Activated naive CD4-positive, alpha-beta T cell treated with anti-CD3 and anti-CD28 coated beads for 36 hours (primary cell): ENCODE data around the gene LRRC15. TPM values are rescaled to one million over a fixed set of nuclear protein-coding genes. Genes with fewer than 3 reads are reported as not detected.

Experiments used
- CTCF ChIA-PET: fragments of 350-600 bp; sonication (Branson Sonifier 250); formaldehyde crosslinking; loops from one replicate; lab custom pipeline; 2021; ENCODE audit warnings: antibody characterized with exemption; lab: Charles Lee
- DNase-seq: peaks from one replicate; pipeline ENCODE4 v3.0.0-alpha.2; 2020
- H3K27ac Mint-ChIP-seq: one replicate; pipeline ENCODE4 v1.8.0; 2021; ENCODE audit warnings: mild to moderate bottlenecking, mixed read lengths
- H3K27me3 Mint-ChIP-seq: one replicate; pipeline ENCODE4 v1.8.0; 2021; ENCODE audit warnings: low read depth, mixed read lengths
- H3K36me3 Mint-ChIP-seq: one replicate; pipeline ENCODE4 v1.8.0; 2021; ENCODE audit warnings: low read depth, mixed read lengths
- H3K4me1 Mint-ChIP-seq: one replicate; pipeline ENCODE4 v1.8.0; 2021; ENCODE audit warnings: low read depth, mixed read lengths
- H3K4me3 Mint-ChIP-seq: one replicate; pipeline ENCODE4 v1.8.0; 2021; ENCODE audit warnings: mild to moderate bottlenecking, moderate library complexity, mixed read lengths
- H3K9me3 Mint-ChIP-seq: one replicate; pipeline ENCODE4 v1.8.0; 2021; ENCODE audit warnings: mixed read lengths
- intact Hi-C: fragments of 100-400 bp; cut with micrococcal nuclease; formaldehyde crosslinking; loops from one replicate; pipeline ENCODE4 v1.15.1; 2023
- total RNA-seq, 2 experiments: library from RNA; stranded (reverse); gene quantifications; one replicate each; pipeline ENCODE4 v1.2.3, GENCODE V29; 2021

Gene LRRC15
- total RNA-seq, 2 experiments from 2014 or later, result not detected

DNA sequence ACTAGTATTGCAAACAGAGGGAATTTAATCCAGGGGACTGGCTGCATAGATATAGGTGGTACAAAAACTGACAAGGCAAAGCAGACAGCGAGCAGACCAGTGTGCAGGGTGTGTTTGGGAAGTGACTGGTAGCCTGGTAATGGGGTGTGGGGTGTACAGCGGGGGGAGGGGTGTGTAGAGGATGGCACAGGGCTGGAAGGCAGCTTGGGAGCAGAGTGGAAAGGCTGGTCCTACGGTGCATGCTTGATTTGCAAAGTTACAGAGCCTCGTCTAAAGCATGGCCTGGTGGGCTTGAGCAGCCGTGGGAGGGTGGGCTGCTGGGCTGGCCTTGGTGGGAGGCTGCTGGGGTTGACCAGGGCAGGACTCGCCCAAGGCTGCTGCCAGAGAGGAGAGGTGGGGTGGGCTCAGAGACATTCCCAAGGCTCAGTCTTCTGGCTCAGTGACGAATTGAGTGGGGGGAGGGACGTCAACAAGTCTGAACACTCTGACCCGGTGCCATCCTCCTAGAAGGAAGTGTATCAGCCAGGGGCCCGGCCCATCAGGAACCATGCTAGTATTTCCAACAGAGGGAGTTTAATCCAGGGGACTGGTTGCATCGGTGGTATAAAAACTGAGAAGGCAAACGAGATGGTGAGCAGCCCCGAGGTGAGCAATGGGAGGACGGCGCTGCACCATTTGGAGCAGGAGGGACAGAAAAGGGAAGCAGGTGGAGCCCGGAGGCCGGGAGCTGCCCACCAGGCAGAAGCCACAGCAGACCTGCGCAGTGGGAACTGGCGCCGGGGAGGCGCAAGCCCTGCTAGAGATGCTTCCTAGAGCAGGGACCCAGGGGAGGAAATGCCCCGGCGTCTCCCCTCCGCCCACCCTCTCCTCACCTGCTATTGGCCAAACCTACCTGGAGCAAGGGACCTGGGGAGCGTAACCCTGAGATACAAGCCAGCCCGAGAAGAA lies 47.6 kb downstream of the LRRC15 start:
- Mint-ChIP-seq H3K4me3 (no peak overlapping the region), H3K27ac (no peak overlapping the region), H3K36me3 (no peaks in the 10 kb centered on the region), H3K27me3 (peaks cover 5% of the 10 kb centered on the region), H3K9me3 (peaks cover 9% of the 10 kb centered on the region), H3K4me1 (peaks cover 3% of the 10 kb centered on the region)
- DNase-seq, result no peak
- intact Hi-C loops, result loop anchor here (5.0 kb wide), 1 partner anchor 645 kb away; no protein-coding TSS in a partner anchor
- CTCF ChIA-PET, result interaction anchor here (0.9 to 1.4 kb wide), 2 partner anchors 14 to 82 kb away, joined by 3 read pairs; no protein-coding TSS in a partner anchor

DNA sequence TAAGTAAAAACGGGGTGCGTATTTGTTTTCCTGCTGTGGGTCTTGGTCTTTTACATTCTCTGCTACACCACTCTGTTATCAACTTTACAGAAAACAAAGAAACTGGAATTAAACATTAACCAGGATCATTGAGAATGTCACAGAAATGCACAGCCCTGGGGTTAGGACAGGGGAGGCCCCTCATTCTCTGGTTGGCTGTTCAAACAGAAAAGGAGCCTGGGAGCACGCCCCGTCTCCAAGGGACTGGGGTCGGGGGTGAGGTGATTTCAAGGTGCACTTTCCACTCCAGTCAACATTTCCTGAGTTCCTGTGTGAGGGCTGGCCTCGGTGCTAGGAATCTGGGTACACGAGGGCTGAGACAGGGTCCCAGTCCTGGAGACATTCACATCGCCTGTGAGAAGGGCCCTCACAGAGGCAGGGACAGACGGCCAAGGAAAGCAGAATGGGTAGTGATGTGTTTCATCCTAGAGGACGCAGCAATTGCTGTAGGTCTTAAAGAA lies 48.7 kb downstream of the LRRC15 start:
- Mint-ChIP-seq H3K36me3 (no peaks in the 10 kb centered on the region), H3K27ac (no peak overlapping the region), H3K4me3 (no peak overlapping the region), H3K27me3 (peaks cover 12% of the 10 kb centered on the region), H3K9me3 (peaks cover 9% of the 10 kb centered on the region), H3K4me1 (peaks cover 5% of the 10 kb centered on the region)
- intact Hi-C loops, result loop anchor here (5.0 kb wide), 1 partner anchor 643 kb away; no protein-coding TSS in a partner anchor
- CTCF ChIA-PET, result interaction anchor here (0.6 to 0.9 kb wide), 2 partner anchors 11 to 83 kb away, joined by 3 read pairs; no protein-coding TSS in a partner anchor
- DNase-seq, result no peak

DNA sequence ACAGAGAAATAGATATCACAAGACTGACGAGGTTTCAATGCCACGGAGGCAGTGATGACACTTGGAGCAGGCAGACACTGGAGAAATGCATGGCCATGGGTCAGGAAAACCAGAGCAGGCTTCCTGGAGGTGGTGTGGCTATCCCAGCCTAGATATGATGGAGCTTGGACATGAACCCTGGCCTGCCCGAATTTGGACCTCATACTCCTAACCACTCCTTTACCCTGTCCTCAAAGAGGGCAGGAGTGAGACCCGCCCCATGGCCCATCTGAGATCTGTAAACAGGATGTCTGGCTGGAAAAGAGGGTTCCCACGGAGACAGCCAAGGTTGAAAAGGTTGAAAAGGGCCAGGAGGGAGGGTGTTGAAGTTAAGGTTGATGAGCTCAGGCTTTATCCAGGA lies 49.4 kb downstream of the LRRC15 start:
- H3K4me3 Mint-ChIP-seq, result no peak overlapping the region
- H3K27me3 Mint-ChIP-seq, result peaks cover 12% of the 10 kb centered on the region
- CTCF ChIA-PET, result interaction anchor here (0.6 kb wide), 1 partner anchor 11 kb away, joined by 3 read pairs; no protein-coding TSS in a partner anchor
- peaks cover 9% of the 10 kb centered on the region for H3K9me3 Mint-ChIP-seq
- intact Hi-C loops, result loop anchor here (5.0 kb wide), 1 partner anchor 643 kb away; no protein-coding TSS in a partner anchor
- H3K27ac Mint-ChIP-seq, result no peak overlapping the region
- no peaks in the 10 kb centered on the region for H3K36me3 Mint-ChIP-seq
- peaks cover 9% of the 10 kb centered on the region for H3K4me1 Mint-ChIP-seq
- no peak for DNase-seq

DNA sequence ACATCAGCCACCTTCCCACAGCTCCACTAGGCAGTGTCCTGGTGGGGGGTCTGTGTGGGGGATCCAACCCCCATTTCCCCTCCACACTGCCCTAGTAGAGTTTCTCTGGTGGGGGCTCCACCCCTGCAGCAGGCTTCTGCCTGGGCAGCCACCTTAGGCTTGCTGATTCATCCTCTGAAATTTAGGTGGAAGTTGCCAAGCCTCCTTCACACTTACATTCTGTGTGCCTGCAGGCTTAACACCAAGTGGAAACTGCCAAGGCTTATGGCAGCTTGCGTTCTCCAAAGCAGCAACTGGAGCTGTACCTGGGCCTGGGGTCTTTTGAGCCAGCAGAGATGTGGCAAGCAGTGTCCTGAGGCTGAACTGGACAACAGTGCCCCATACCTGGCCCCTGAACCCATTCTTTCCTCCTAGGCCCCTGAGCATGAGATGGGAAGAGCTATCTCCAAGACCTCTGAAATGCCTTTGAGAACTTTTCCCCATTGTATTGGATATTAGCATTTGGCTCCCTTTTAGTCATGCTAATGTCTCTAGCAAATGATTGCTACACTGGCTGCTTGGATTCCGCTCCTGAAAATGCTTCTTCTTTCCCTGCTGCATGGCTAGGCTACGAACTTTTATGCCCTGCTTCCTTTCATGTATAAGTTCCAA lies 50.9 kb downstream of the LRRC15 start:
- no peak overlapping the region for H3K4me3 Mint-ChIP-seq
- DNase-seq, result no peak
- H3K27ac Mint-ChIP-seq, result no peak overlapping the region
- intact Hi-C loops, result no loop called here
- peaks cover 15% of the 10 kb centered on the region for H3K27me3 Mint-ChIP-seq
- H3K36me3 Mint-ChIP-seq, result no peaks in the 10 kb centered on the region
- H3K9me3 Mint-ChIP-seq, result peaks cover 9% of the 10 kb centered on the region
- peaks cover 10% of the 10 kb centered on the region for H3K4me1 Mint-ChIP-seq
- CTCF ChIA-PET, result interaction anchor here (0.6 to 1.3 kb wide), 2 partner anchors 25 to 542 kb away, joined by 3 read pairs; no protein-coding TSS in a partner anchor

DNA sequence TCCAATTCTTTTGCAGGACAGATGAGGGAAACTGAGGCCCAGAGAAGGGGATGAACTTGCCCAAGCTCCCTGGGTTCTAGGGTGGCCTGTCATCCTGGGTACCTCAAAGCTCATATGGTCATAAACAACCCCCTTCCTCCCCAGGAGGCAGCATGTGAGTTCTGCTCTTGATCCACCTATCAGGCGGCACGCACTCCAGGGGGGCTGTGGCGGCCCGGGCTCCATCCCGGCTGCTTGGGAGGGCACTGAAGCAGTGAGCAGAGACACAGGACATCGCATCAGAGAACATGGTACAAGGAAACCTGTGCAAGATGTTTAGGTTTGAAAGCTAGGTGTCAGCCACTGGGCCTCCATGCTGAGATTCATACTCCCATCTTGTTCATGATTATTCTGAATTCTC lies 52.6 kb downstream of the LRRC15 start:
- intact Hi-C loops, result no loop called here
- Mint-ChIP-seq H3K36me3 (no peaks in the 10 kb centered on the region), H3K27me3 (peaks cover 15% of the 10 kb centered on the region), H3K4me1 (peaks cover 8% of the 10 kb centered on the region), H3K27ac (no peak overlapping the region), H3K4me3 (no peak overlapping the region), H3K9me3 (peaks cover 9% of the 10 kb centered on the region)
- DNase-seq, result no peak
- CTCF ChIA-PET, result interaction anchor here (0.8 to 2.1 kb wide), 6 partner anchors 10 to 652 kb away, joined by 3 to 19 read pairs (median 4); no protein-coding TSS in a partner anchor

DNA sequence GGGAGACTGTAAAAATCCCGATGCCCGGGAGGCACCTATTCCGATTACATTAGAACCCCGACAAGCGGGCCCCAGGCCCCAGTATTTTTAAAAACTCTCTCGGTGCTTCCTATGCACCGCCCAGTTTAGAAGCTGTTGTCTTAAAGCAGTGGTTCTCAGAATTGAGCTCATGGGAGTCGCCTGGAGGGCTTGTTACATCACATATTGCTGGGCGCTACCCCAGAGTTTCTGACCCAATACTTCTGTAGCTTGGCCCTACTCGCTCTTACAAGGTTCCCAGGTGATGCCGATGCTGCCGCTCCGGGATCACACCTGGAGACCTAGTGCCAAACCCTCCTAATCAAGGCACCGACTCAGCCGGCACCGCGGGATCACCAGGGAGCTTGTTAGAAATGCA lies 53.6 kb downstream of the LRRC15 start:
- no peak for DNase-seq

DNA sequence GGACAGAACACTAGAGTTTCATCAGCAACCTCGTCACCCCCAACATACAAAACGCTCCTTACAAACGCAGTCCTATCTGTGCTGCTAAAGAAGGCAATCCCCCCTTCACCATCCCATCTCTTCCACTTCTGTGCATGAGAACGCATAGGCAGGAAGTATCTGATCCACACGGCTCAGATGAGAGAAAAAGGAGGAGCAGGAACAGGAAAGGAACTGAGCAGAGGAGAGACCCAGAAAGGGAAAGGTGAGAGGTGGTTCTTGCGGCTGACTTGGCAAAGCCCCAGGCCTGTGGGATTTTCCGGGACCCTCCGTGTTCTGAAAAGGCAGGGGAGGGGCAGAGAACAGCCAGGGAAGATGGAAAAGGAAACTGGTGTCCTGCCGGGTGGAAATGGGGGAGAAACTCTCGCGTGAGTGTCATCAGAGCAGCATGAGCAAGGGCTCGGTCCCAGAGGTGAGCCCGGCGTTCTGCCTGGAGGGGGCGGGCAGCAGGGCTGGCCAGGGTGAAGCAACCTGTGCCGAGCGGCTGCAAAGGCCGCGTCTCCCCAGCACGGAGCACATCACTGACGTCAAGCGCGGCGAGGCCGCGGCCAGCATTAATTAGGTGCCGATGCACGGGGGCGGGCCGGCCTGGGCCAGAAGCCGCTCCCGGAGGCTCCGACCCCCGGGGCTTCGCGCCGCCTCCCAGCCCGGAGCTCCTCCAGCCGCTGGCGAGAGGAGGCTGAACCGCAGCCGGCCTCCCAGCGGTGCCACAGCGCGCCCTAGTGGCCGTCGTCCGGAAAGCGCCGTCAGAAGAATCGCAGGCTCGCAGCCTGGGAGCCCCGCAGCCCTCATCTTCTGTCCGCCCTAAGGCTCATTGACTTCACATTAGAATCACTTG lies 54.2 kb downstream of the LRRC15 start:
- DNase-seq, result peak; percentile 85
- H3K36me3 Mint-ChIP-seq, result no peaks in the 10 kb centered on the region
- H3K4me3 Mint-ChIP-seq, result peak overlapping the region; percentile 58
- H3K27ac Mint-ChIP-seq, result peak overlapping the region; percentile 31
- CTCF ChIA-PET, result interaction anchor here (0.6 to 2.7 kb wide), 42 partner anchors 8 to 650 kb away, joined by 3 to 33 read pairs (median 4); partner anchors contain the start of gene HES1
- intact Hi-C loops, result loop anchor here (1.0 kb wide), 3 partner anchors 527 to 650 kb away; no protein-coding TSS in a partner anchor
- H3K4me1 Mint-ChIP-seq, result peaks cover 8% of the 10 kb centered on the region
- H3K9me3 Mint-ChIP-seq, result peaks cover 9% of the 10 kb centered on the region
- peaks cover 15% of the 10 kb centered on the region for H3K27me3 Mint-ChIP-seq

More for the DNA sequence above, 53.6 kb downstream of the LRRC15 start:
- peak overlapping the region; percentile 46 for H3K4me3 Mint-ChIP-seq
- H3K27me3 Mint-ChIP-seq, result peaks cover 15% of the 10 kb centered on the region
- CTCF ChIA-PET, result interaction anchor here (0.7 to 2.7 kb wide), 42 partner anchors 8 to 654 kb away, joined by 3 to 33 read pairs (median 4); partner anchors contain the start of gene HES1
- no peaks in the 10 kb centered on the region for H3K36me3 Mint-ChIP-seq
- H3K27ac Mint-ChIP-seq, result no peak overlapping the region
- peaks cover 8% of the 10 kb centered on the region for H3K4me1 Mint-ChIP-seq
- peaks cover 9% of the 10 kb centered on the region for H3K9me3 Mint-ChIP-seq
- intact Hi-C loops, result loop anchor here (1.0 kb wide), 3 partner anchors 528 to 651 kb away; no protein-coding TSS in a partner anchor

DNA sequence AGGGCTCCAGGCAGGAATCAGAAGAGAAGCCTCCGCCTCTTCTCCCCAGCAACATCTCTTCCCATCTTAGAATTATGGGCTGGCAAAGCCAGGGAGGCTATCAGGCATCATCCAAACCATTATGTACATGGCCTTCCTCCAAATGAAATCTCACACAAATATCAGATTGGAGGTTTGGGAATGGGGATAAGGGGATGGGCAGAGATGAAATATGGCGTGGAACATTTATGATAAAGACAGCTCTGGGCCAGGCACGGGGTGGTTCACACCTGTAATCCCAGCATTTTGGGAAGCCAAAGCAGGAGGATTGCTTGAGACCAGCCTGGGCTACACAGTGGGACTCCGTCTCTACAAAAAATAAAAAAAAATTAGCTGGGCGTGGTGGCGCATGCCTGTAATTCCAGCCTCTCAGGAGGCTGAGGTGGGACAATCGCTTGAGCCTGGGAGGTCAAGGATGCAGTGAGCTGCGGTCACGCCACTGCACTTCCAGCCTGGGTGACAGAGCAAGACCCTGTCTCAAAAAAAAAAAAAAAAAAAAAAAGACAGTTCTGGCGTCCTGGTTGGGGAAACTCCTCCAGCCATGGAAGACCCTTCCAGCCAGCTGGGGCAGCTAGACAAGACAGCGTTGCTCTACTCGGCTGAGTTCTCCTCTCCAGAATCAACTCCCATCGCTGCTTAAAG lies 55.0 kb downstream of the LRRC15 start:
- no peak overlapping the region for H3K4me3 Mint-ChIP-seq
- intact Hi-C loops, result loop anchor here (1.0 kb wide), 3 partner anchors 526 to 649 kb away; no protein-coding TSS in a partner anchor
- H3K27me3 Mint-ChIP-seq, result peaks cover 15% of the 10 kb centered on the region
- CTCF ChIA-PET, result interaction anchor here (1.5 to 2.7 kb wide), 2 partner anchors 403 to 534 kb away, joined by 4 to 33 read pairs; no protein-coding TSS in a partner anchor
- peaks cover 8% of the 10 kb centered on the region for H3K4me1 Mint-ChIP-seq
- no peaks in the 10 kb centered on the region for H3K36me3 Mint-ChIP-seq
- H3K27ac Mint-ChIP-seq, result no peak overlapping the region
- peaks cover 7% of the 10 kb centered on the region for H3K9me3 Mint-ChIP-seq
- no peak for DNase-seq

DNA sequence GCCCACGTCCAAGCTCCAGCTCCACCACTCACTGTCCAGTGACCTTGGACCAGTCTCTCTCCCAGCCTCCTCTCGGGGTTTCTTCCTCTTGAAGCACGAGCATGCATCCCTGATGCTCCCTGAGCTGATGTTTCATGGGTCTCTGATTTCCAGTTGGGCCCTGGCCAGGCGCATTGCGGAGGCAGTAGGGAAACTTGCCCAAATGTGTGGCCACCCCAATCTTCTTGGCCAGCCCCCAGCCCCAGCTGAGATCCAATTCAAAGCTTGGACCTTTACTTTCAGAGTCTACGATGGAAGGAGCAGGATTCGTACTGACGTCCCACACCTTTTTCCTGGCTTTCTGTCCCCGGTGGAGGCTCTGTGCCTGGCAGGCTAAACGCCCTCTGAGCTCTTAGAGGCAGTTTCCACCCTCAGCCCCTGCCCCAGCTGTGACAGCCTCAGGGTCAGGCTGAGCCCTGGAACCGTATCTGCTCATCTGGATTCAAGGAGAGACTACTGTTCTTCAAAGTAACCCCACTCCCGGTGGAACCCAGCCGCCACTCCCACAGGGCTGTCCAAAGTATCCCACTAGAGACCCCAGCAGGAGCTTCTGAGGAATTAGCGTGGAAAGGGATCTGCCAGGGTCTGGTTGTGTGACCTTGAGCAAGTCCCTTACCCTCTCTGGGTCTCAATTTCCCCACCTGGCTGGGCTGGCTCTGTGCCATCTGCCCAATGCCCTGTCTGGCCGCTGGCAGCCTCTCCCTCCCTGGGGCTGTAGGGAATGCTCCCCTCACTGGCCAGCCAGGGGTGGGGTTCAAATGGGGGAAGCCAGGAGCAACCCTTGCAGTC lies 55.8 kb downstream of the LRRC15 start:
- DNase-seq, result no peak
- Mint-ChIP-seq H3K4me3 (no peak overlapping the region), H3K36me3 (no peaks in the 10 kb centered on the region), H3K4me1 (peaks cover 12% of the 10 kb centered on the region), H3K27ac (no peak overlapping the region), H3K27me3 (peaks cover 11% of the 10 kb centered on the region), H3K9me3 (no peaks in the 10 kb centered on the region)
- intact Hi-C loops, result no loop called here
- CTCF ChIA-PET, result interaction anchor here (0.6 to 2.7 kb wide), 5 partner anchors 9 to 534 kb away, joined by 3 to 33 read pairs (median 3); no protein-coding TSS in a partner anchor

DNA sequence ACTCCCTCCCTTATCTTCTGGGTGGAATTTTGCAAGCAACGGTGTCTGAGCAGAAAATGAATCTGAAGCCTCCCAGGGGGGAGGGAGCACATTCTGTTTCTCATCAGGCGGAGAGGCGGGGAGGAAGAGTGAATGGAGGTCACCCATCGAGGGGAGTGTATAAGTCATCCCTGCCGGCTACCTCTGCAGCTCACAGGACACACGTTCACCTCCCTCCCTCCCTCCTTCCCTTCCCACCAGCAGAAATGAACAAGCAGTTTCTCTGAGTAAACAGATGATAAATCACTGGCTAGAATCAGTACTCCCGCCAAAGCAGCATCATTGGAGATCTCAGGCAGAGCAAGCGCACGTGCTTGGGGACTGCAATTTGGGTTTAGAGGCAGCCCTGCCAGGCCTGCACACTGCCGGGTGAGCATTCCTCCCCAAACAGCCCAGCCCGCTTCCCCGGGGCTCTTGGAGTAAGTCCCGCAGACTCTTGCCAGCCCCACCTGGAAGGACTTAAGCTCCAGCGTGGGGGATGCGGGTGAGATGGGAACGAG lies 56.7 kb downstream of the LRRC15 start:
- no peak for DNase-seq
- peaks cover 15% of the 10 kb centered on the region for H3K4me1 Mint-ChIP-seq

More for the DNA sequence above, 56.7 kb downstream of the LRRC15 start:
- intact Hi-C loops, result no loop called here
- Mint-ChIP-seq H3K36me3 (no peaks in the 10 kb centered on the region), H3K27ac (no peak overlapping the region), H3K4me3 (no peak overlapping the region), H3K27me3 (peaks cover 11% of the 10 kb centered on the region), H3K9me3 (no peaks in the 10 kb centered on the region)
- CTCF ChIA-PET, result interaction anchor here (0.5 to 1.2 kb wide), 6 partner anchors 8 to 532 kb away, joined by 3 to 4 read pairs (median 4); no protein-coding TSS in a partner anchor
